HCT116 (cell line): ENCODE measurements around the gene OPHN1. TPM values are rescaled to one million over a fixed set of nuclear protein-coding genes. Genes with fewer than 3 reads are reported as not detected.

Experiments
- ATAC-seq: fragments of 200-7000 bp; cut with Tn5 transposase; 2 replicates; pipeline ENCODE4 v1.9.1; 2020; ENCODE audit warnings: mild to moderate bottlenecking, moderate library complexity
- BruUV-seq: library from RNA; stranded (reverse); fragments of 400-500 nt; replicated peaks from 2 replicates; lab custom pipeline; 2021; lab: Mats Ljungman, UMichigan
- CTCF ChIA-PET: fragments of 300-600 bp; sonication (Branson Sonifier 250); formaldehyde crosslinking; loops from one replicate; lab custom pipeline; 2021; ENCODE audit warnings: antibody characterized with exemption; lab: Charles Lee
- POLR2A ChIA-PET: fragments of 300-600, 350-600 bp; sonication (Branson Sonifier 250); formaldehyde crosslinking; loops from one replicate; lab custom pipeline; 2021; ENCODE audit warnings: antibody characterized with exemption; lab: Charles Lee
- RAD21 ChIA-PET, 2 experiments: fragments of 300-600 bp; sonication (Branson Sonifier 250); formaldehyde crosslinking; loops; one replicate each; lab custom pipeline; 2023; ENCODE audit warnings: low total read pairs in 2 of 2; ENCODE audit not compliant: uncharacterized antibody in 2 of 2, unreplicated experiment in 2 of 2, low non-redundant PET in 1 of 2; lab: Charles Lee
- DNase-seq: peaks from one replicate; pipeline ENCODE4 v3.0.0-alpha.2; 2010; ENCODE audit warnings: low read depth, low spot score
- H2AFZ ChIP-seq: fragments of 200-600 bp; shearing (Covaris generic), sonication (generic); 2 replicates; pipeline ENCODE4 v1.6.1; 2017; ENCODE audit warnings: low read depth, mixed run types, mixed read lengths, antibody characterized with exemption, low read length; ENCODE audit not compliant: poor library complexity, severe bottlenecking
- H3K27ac ChIP-seq: 2 replicates; pipeline ENCODE4 v1.5.1; 2012; ENCODE audit warnings: low read depth, low read length
- H3K27me3 ChIP-seq: fragments of 200-600 bp; sonication (generic); 2 replicates; pipeline ENCODE4 v1.6.1; 2016; ENCODE audit warnings: mixed run types, low read length, mixed read lengths; ENCODE audit not compliant: insufficient read depth
- H3K36me3 ChIP-seq, 2 experiments: fragments of 200-500 bp in 1 of 2; fragments of 200-600 bp in 1 of 2; sonication (Bioruptor generic) in 1 of 2; sonication (generic) in 1 of 2; 2 replicates each; pipeline versions ENCODE4 v1.5.1 to v1.6.1; 2014 to 2016; ENCODE audit warnings: low read length in 2 of 2, inconsistent platforms in 1 of 2, mixed read lengths in 1 of 2, mixed run types in 1 of 2; ENCODE audit not compliant: insufficient read depth in 2 of 2, control insufficient read depth in 1 of 2
- H3K4me1 ChIP-seq, 2 experiments: fragments of 200-600 bp in 1 of 2; sonication (generic) in 1 of 2; 2 replicates each; pipeline versions ENCODE4 v1.5.1 to v1.6.1; 2012 to 2017; ENCODE audit warnings: low read length in 2 of 2, inconsistent platforms in 1 of 2, mild to moderate bottlenecking in 1 of 2, mixed read lengths in 1 of 2, mixed run types in 1 of 2, moderate library complexity in 1 of 2; ENCODE audit not compliant: insufficient read depth in 2 of 2, control insufficient read depth in 1 of 2
- H3K4me2 ChIP-seq: fragments of 200-600 bp; sonication (generic); 2 replicates; pipeline ENCODE4 v1.6.1; 2017; ENCODE audit warnings: mixed run types, low read length, mixed read lengths
- H3K4me3 ChIP-seq, 2 experiments: fragments of 200-600 bp in 1 of 2; sonication (generic) in 1 of 2; replicated peaks in 1 of 2; 2 replicates each; pipeline ENCODE4 v1.5.1; 2011 to 2016; ENCODE audit warnings: low read length in 2 of 2, control low read depth in 1 of 2, low read depth in 1 of 2, mild to moderate bottlenecking in 1 of 2, mixed read lengths in 1 of 2, mixed run types in 1 of 2
- H3K79me2 ChIP-seq: fragments of 200-600 bp; sonication (generic); 2 replicates; pipeline ENCODE4 v1.6.1; 2017; ENCODE audit warnings: mild to moderate bottlenecking, mixed run types, low read length, moderate library complexity, mixed read lengths; ENCODE audit not compliant: insufficient read depth
- H3K9ac ChIP-seq: fragments of 200-600 bp; sonication (generic); 2 replicates; pipeline ENCODE4 v1.6.1; 2016; ENCODE audit warnings: low read length, mixed read lengths
- H3K9me2 ChIP-seq: fragments of 200-600 bp; sonication (generic), shearing (Covaris generic); 2 replicates; pipeline ENCODE4 v1.6.1; 2017; ENCODE audit warnings: mixed run types, mild to moderate bottlenecking, moderate library complexity; ENCODE audit not compliant: insufficient read depth
- H3K9me3 ChIP-seq, 2 experiments: fragments of 200-500 bp in 1 of 2; fragments of 200-600 bp in 1 of 2; sonication (Bioruptor generic) in 1 of 2; sonication (generic) in 1 of 2; 2 replicates each; pipeline ENCODE4 v1.6.1; 2014 to 2017; ENCODE audit warnings: low read length in 2 of 2, mixed read lengths in 2 of 2, inconsistent platforms in 1 of 2, low read depth in 1 of 2, mild to moderate bottlenecking in 1 of 2, mixed run types in 1 of 2, moderate library complexity in 1 of 2; ENCODE audit not compliant: control insufficient read depth in 1 of 2, insufficient read depth in 1 of 2
- H4K20me1 ChIP-seq: fragments of 200-600 bp; sonication (generic), shearing (Covaris generic); 2 replicates; pipeline ENCODE4 v1.6.1; 2017; ENCODE audit warnings: mixed run types, mild to moderate bottlenecking, moderate library complexity; ENCODE audit not compliant: insufficient read depth
- CBX3 ChIP-seq: IDR thresholded peaks from 2 replicates; pipeline ENCODE4 v1.6.1; 2012; ENCODE audit warnings: low read depth
- CTCF ChIP-seq, 3 experiments: fragments of 200-600 bp in 1 of 3; sonication (generic) in 1 of 3; IDR thresholded peaks in 2 of 3; conservative IDR thresholded peaks in 1 of 3; 2 replicates each; pipeline ENCODE4 v1.5.1; 2012 to 2017; ENCODE audit warnings: low read depth in 2 of 3, low read length in 2 of 3, antibody characterized with exemption in 1 of 3, borderline replicate concordance in 1 of 3, control low read depth in 1 of 3, mild to moderate bottlenecking in 1 of 3, mixed read lengths in 1 of 3, mixed run types in 1 of 3, moderate library complexity in 1 of 3; ENCODE audit not compliant: insufficient read depth in 1 of 3
- ELF1 ChIP-seq: IDR thresholded peaks from 2 replicates; pipeline ENCODE4 v1.6.1; 2012; ENCODE audit warnings: low read depth, borderline replicate concordance
- EZH2phosphoT487 ChIP-seq: fragments of 200-600 bp; IDR thresholded peaks from 2 replicates; pipeline ENCODE4 v1.6.1; 2018; ENCODE audit warnings: antibody characterized with exemption, borderline replicate concordance
- POLR2AphosphoS5 ChIP-seq: IDR thresholded peaks from 2 replicates; pipeline ENCODE4 v1.6.1; 2011; ENCODE audit warnings: mild to moderate bottlenecking, low read depth, low read length, moderate library complexity
- RAD21 ChIP-seq: IDR thresholded peaks from 2 replicates; pipeline ENCODE4 v1.6.1; 2012; ENCODE audit warnings: low read depth, mild to moderate bottlenecking
- TCF7L2 ChIP-seq: IDR thresholded peaks from 2 replicates; pipeline ENCODE4 v1.7.0; 2011; ENCODE audit warnings: borderline replicate concordance, inconsistent platforms; ENCODE audit not compliant: insufficient read depth, insufficient read length; ENCODE audit errors: extremely low read depth
- ZBTB33 ChIP-seq: IDR thresholded peaks from 2 replicates; pipeline ENCODE4 v1.6.1; 2011; ENCODE audit warnings: mild to moderate bottlenecking, low read length, moderate library complexity; ENCODE audit not compliant: insufficient replicate concordance; ENCODE audit errors: extremely low read depth
- intact Hi-C: fragments of 100-400 bp; cut with micrococcal nuclease; formaldehyde crosslinking; loops from 2 replicates; pipeline ENCODE4 v1.10.0; 2022
- total RNA-seq: library from RNA; stranded (reverse); gene quantifications from one replicate; pipeline ENCODE4 v1.2.1, GENCODE V29; 2021; ENCODE audit not compliant: unreplicated experiment

Gene OPHN1
- total RNA-seq, 1 experiment from 2014 or later = 2.9 TPM

- TF ChIP-seq EZH2phosphoT487 = no peak
- TF ChIP-seq RAD21 = peak; percentile 52; the same call in 1 of the 2 replicates
- TF ChIP-seq CTCF (IDR thresholded peaks at IDR 0.05 in 2 of 3, conservative IDR thresholded peaks at IDR 0.05 in 1 of 3; ENCODE audit: borderline replicate concordance in 1 of 3, insufficient read depth in 1 of 3, low read depth in 2 of 3, low read length in 2 of 3) = peak; percentile 41 to 53 (median 45); a peak in 5 of 6 replicates
- H3K4me2 ChIP-seq = no peak overlapping the region
- ATAC-seq (peak; percentile 69), DNase-seq (no peak)
- ChIA-PET CTCF (interaction anchor here (0.6 to 1.1 kb wide), 4 partner anchors 13 to 1150 kb away, joined by 3 read pairs; no protein-coding TSS in a partner anchor), POLR2A (interaction anchor here (1.1 kb wide), 1 partner anchor 624 kb away, joined by 3 read pairs; no protein-coding TSS in a partner anchor), RAD21 (no interaction called here)
- no peaks in the 10 kb centered on the region for H3K9me3 ChIP-seq
- no peak overlapping the region for H2AFZ ChIP-seq
- intact Hi-C loops = no loop called here
- no peaks in the 10 kb centered on the region for H3K79me2 ChIP-seq
- no peaks in the 10 kb centered on the region for H4K20me1 ChIP-seq
- no peak overlapping the region for H3K4me3 ChIP-seq
- H3K27me3 ChIP-seq = no peaks in the 10 kb centered on the region
- H3K9me2 ChIP-seq = no peaks in the 10 kb centered on the region
- peaks cover 2 to 10% of the 10 kb centered on the region in 2 experiments; a peak in 3 of 4 replicates for H3K4me1 ChIP-seq
- H3K36me3 ChIP-seq = no peaks in the 10 kb centered on the region
- no peak overlapping the region for H3K27ac ChIP-seq
- H3K9ac ChIP-seq = no peak overlapping the region
- BruUV-seq = no TSS peak
Observed at GRCh38 chrX:68183612-68184214, 249.6 kb downstream of the OPHN1 start.

- Histone ChIP-seq H3K9me2 (no peaks in the 10 kb centered on the region), H3K79me2 (no peaks in the 10 kb centered on the region), H3K4me3 (no peak overlapping the region), H2AFZ (no peak overlapping the region), H4K20me1 (no peaks in the 10 kb centered on the region), H3K36me3 (no peaks in the 10 kb centered on the region), H3K27me3 (no peaks in the 10 kb centered on the region), H3K27ac (no peak overlapping the region), H3K9me3 (no peaks in the 10 kb centered on the region), H3K4me2 (no peak overlapping the region), H3K4me1 (0 out of 4 replicates have a peak, but pooled peaks cover 0 to 2% of the 10 kb centered on the region in 2 experiments), H3K9ac (no peak overlapping the region)
- TF ChIP-seq ELF1 (no peak), RAD21 (no peak), ZBTB33 (no peak), CBX3 (no peak), TCF7L2 (no peak), POLR2AphosphoS5 (no peak)
- ChIA-PET CTCF (no interaction called here), RAD21 (no interaction called here), POLR2A (no interaction called here)
- BruUV-seq = no TSS peak
- intact Hi-C loops = no loop called here
- DNase-seq (no peak), ATAC-seq (no peak)
Observed at GRCh38 chrX:68180579-68180978, 252.7 kb downstream of the OPHN1 start.
